D721Med (cell line): Measurements from ENCODE around the gene DNMBP.

Experiments
- DNase-seq: peaks from one replicate; pipeline ENCODE4 v3.0.0; 2011; ENCODE audit warnings: low spot score; ENCODE audit not compliant: insufficient read length
- FAIRE-seq: peaks from 2 replicates; lab custom pipeline; 2011; peaks lifted over from hg19 to GRCh38; lab: Jason Lieb, UNC
- CTCF ChIP-seq: IDR thresholded peaks from 2 replicates; pipeline ENCODE4 v1.5.1; 2012; ENCODE audit warnings: mild to moderate bottlenecking, control low read depth; ENCODE audit not compliant: insufficient read depth; ENCODE audit errors: missing control alignments

The DNMBP gene

GRCh38 chr10:99880080-99880835 lies 129.5 kb downstream of the DNMBP start:
- DNase-seq (no peak), FAIRE-seq (no peak)
- no peak for TF ChIP-seq CTCF

- no peak for TF ChIP-seq CTCF
- no peak for DNase-seq
- FAIRE-seq: no peak
Observed at GRCh38 chr10:99875473-99875872, 134.3 kb downstream of the DNMBP start.

- DNase-seq: no peak
- no peak for FAIRE-seq
- TF ChIP-seq CTCF: no peak
Observed at GRCh38 chr10:99874341-99875085, 135.2 kb downstream of the DNMBP start.

- no peak for TF ChIP-seq CTCF
- FAIRE-seq (no peak), DNase-seq (no peak)
Observed at GRCh38 chr10:99873846-99874245, 135.9 kb downstream of the DNMBP start.

- TF ChIP-seq CTCF: no peak
- FAIRE-seq (no peak), DNase-seq (no peak)
Observed at GRCh38 chr10:99872367-99873162, 137.2 kb downstream of the DNMBP start.

GRCh38 chr10:99870123-99870730 lies 139.5 kb downstream of the DNMBP start:
- no peak for TF ChIP-seq CTCF
- DNase-seq: no peak
- FAIRE-seq: no peak
